ENCODE results near the gene LRMDA. TPM values are rescaled to one million over a fixed set of nuclear protein-coding genes. Genes with fewer than 3 reads are reported as not detected.
A peak's percentile ranks its signal among the peaks of the same experiment; 100 is the strongest.

The LRMDA gene
- total RNA-seq, 1 experiment from 2014 or later, result not detected

DNA sequence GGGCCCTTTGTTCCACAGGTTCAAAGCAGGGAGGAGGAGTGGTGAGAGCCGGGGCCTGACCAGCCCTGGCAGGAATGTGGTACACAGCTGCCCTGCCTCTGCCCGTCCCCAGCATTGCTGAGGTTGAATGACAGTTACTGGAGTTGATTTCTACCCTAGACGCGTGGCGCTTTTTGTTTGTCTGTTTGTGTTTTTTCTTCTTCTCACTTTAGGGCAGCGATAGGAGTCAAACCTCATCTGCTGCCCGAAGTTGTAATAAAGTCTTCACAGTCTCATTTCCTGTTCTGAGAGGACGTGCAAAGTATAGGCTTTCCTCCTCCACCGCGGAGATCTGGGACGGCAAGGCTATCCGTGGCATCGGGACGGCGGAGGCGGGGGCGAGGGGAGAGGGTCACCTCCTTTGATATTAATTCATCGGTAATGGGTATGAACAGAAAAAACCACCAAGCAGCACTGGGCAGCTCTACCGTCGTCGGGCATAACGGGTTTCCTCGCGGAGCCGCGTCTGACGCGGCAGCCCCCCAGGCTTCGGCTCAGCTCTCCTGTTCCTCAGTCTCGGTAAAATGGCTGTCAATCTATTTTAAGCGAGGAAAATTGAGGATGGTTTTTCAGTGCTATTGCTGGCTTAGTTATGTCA, 160.8 kb downstream of the LRMDA start:
- no TSS peak for BruUV-seq (replicated peaks)
- intact Hi-C loops (cut with micrococcal nuclease; ENCODE audit: unreplicated experiment), result no loop called here
- no peak overlapping the region for H3K27ac ChIP-seq (ENCODE audit: low read depth, low read length, poor library complexity, severe bottlenecking)
- H3K9me3 ChIP-seq (ENCODE audit: low read depth, low read length, poor library complexity, severe bottlenecking), result no peaks in the 10 kb centered on the region
- peaks cover 31% of the 10 kb centered on the region for H3K27me3 ChIP-seq (replicated peaks; ENCODE audit: insufficient read depth, low read depth, low read length, poor library complexity)
- no peak overlapping the region for H3K4me3 ChIP-seq (ENCODE audit: low read depth, low read length, poor library complexity, severe bottlenecking)
- no peaks in the 10 kb centered on the region for H3K4me1 ChIP-seq (ENCODE audit: insufficient read depth, low read length, poor library complexity, severe bottlenecking)
- ChIA-PET POLR2A (ENCODE audit: low non-redundant PET) (no interaction called here), CTCF (no interaction called here)
- TF ChIP-seq EZH2 (IDR thresholded peaks at IDR 0.05; ENCODE audit: borderline replicate concordance, low read depth, low read length, poor library complexity, severe bottlenecking), result no peak
- TF ChIP-seq, protein P1, sequence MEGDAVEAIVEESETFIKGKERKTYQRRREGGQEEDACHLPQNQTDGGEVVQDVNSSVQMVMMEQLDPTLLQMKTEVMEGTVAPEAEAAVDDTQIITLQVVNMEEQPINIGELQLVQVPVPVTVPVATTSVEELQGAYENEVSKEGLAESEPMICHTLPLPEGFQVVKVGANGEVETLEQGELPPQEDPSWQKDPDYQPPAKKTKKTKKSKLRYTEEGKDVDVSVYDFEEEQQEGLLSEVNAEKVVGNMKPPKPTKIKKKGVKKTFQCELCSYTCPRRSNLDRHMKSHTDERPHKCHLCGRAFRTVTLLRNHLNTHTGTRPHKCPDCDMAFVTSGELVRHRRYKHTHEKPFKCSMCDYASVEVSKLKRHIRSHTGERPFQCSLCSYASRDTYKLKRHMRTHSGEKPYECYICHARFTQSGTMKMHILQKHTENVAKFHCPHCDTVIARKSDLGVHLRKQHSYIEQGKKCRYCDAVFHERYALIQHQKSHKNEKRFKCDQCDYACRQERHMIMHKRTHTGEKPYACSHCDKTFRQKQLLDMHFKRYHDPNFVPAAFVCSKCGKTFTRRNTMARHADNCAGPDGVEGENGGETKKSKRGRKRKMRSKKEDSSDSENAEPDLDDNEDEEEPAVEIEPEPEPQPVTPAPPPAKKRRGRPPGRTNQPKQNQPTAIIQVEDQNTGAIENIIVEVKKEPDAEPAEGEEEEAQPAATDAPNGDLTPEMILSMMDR (conservative IDR thresholded peaks at IDR 0.05; ENCODE audit: low read depth, low read length), result no peak
- H3K36me3 ChIP-seq (ENCODE audit: insufficient read depth, low read length, poor library complexity, severe bottlenecking), result no peaks in the 10 kb centered on the region
- DNase-seq (ENCODE audit: low spot score), result no peak

DNA sequence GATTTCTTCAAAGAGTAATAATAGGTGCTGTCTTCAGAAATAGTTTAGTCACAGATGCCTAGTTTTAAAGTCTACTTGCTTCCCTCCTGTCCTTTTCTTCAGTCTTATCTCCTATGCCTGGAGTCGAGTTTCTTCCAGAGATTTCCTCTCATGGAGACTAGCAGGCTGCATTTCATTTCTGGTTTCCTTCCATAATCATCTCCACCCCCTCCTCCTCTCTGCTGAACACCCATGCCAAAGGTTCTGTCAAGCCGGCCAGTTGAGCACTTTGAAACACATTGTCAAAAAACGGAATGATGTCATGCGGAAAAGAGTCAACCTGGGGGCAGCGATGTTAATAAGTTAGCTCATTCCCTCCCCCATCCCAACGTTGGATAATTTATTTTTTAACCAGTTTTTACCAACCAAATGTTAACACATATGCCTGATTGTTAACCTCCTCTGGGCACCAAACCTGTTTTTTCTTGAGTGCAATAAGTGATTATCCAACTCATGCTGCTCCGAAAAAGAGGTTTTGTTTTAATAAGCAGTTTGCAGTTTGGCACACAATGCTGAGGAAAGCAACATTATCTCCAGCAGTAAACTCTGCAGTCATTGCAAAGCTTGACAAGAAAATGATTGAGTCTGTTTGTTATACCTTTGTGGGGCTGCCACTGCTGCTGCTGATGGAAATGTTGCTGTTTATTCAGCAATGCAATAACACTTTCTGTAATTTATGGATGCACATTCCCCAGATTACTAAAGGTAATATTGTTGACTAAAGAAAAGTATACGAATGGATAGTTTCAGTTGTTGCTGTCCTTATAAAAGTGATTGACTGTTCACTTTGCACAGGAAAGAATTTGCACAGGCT, 161.6 kb downstream of the LRMDA start:
- peaks cover 38% of the 10 kb centered on the region for H3K27me3 ChIP-seq (replicated peaks; ENCODE audit: insufficient read depth, low read depth, low read length, poor library complexity)
- TF ChIP-seq, protein P1 (conservative IDR thresholded peaks at IDR 0.05; ENCODE audit: low read depth, low read length), result no peak
- TF ChIP-seq EZH2 (IDR thresholded peaks at IDR 0.05; ENCODE audit: borderline replicate concordance, low read depth, low read length, poor library complexity, severe bottlenecking), result no peak
- no peaks in the 10 kb centered on the region for H3K4me1 ChIP-seq (ENCODE audit: insufficient read depth, low read length, poor library complexity, severe bottlenecking)
- CTCF ChIA-PET, result no interaction called here
- no TSS peak for BruUV-seq (replicated peaks)
- H3K4me3 ChIP-seq (ENCODE audit: low read depth, low read length, poor library complexity, severe bottlenecking), result no peak overlapping the region
- no peak overlapping the region for H3K27ac ChIP-seq (ENCODE audit: low read depth, low read length, poor library complexity, severe bottlenecking)
- no peaks in the 10 kb centered on the region for H3K36me3 ChIP-seq (ENCODE audit: insufficient read depth, low read length, poor library complexity, severe bottlenecking)
- POLR2A ChIA-PET (ENCODE audit: low non-redundant PET), result no interaction called here
- no peak for DNase-seq (ENCODE audit: low spot score)
- intact Hi-C loops (cut with micrococcal nuclease; ENCODE audit: unreplicated experiment), result no loop called here
- no peaks in the 10 kb centered on the region for H3K9me3 ChIP-seq (ENCODE audit: low read depth, low read length, poor library complexity, severe bottlenecking)

DNA sequence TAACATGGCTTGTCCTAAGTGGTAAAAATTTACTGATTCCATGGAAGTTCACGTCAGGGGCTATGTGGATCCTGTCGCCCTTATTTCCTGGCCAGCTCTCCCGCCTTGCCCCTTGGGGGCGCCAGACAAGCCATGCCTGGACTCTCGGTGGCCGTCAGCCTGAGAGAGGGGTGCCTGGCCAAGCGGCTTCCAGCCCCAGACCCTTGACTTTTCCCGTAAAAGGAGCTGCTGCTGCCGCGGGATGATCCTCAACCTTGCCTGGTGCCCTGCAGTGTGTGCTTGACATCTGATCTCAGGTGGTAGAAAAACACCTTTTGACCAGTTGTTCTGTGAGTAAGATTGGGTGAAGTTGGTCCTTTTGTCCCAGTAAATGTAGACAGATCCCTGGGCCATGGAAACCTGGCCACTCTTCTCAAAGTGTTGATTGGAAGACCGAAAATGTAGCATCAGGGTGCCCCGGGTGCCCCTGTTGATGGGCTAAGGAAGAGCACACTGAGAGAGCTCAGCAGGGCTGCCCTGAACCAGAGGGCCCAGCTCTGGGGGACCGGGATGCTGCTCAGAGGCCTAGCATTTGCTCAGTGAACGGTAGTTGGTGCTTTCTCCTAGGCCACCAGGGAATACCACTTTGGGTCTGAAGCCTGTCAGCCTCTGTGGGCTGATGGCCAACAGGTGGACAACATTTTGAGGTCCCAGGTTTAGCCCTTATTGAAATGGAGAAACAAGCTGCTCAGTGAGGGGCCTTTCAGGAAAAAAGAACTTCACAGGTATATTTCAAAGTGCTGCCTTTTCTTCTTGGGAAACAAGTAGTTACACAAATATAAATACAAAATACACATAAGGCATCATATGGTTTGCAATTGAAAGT, 162.5 kb downstream of the LRMDA start:
- BruUV-seq (replicated peaks), result no TSS peak
- TF ChIP-seq, protein P1 (conservative IDR thresholded peaks at IDR 0.05; ENCODE audit: low read depth, low read length), result peak; percentile 52
- no peak for TF ChIP-seq EZH2 (IDR thresholded peaks at IDR 0.05; ENCODE audit: borderline replicate concordance, low read depth, low read length, poor library complexity, severe bottlenecking)
- Histone ChIP-seq H3K27ac (ENCODE audit: low read depth, low read length, poor library complexity, severe bottlenecking) (no peak overlapping the region), H3K36me3 (ENCODE audit: insufficient read depth, low read length, poor library complexity, severe bottlenecking) (no peaks in the 10 kb centered on the region), H3K9me3 (ENCODE audit: low read depth, low read length, poor library complexity, severe bottlenecking) (no peaks in the 10 kb centered on the region), H3K4me1 (ENCODE audit: insufficient read depth, low read length, poor library complexity, severe bottlenecking) (no peaks in the 10 kb centered on the region), H3K4me3 (ENCODE audit: low read depth, low read length, poor library complexity, severe bottlenecking) (no peak overlapping the region), H3K27me3 (replicated peaks; ENCODE audit: insufficient read depth, low read depth, low read length, poor library complexity) (peaks cover 37% of the 10 kb centered on the region)
- ChIA-PET CTCF (no interaction called here), POLR2A (ENCODE audit: low non-redundant PET) (no interaction called here)
- intact Hi-C loops (cut with micrococcal nuclease; ENCODE audit: unreplicated experiment), result no loop called here
- no peak for DNase-seq (ENCODE audit: low spot score)
